HepG2 (cell line): ENCODE results near the gene LIPC. TPM values are rescaled to one million over a fixed set of nuclear protein-coding genes. Genes with fewer than 3 reads are reported as not detected.

Source experiments
- ATAC-seq: fragments of 200-7000 bp; cut with Tn5 transposase; 3 replicates; pipeline ENCODE4 v1.9.1; 2020; ENCODE audit warnings: mild to moderate bottlenecking, moderate library complexity
- BruUV-seq: library from RNA; stranded (reverse); fragments of 400-500 nt; replicated peaks from 2 replicates; lab custom pipeline; 2021; lab: Mats Ljungman, UMichigan
- CTCF ChIA-PET: fragments of 300-600 bp; formaldehyde crosslinking; extraction: SDS; loops from one replicate; lab custom pipeline; 2021; ENCODE audit warnings: low total read pairs, inconsistent platforms, low intra/inter-chr PET ratio; lab: Yijun Ruan, JAX
- POLR2A ChIA-PET: fragments of 350-600 bp; sonication (Branson Sonifier 250); formaldehyde crosslinking; loops from one replicate; lab custom pipeline; 2020; ENCODE audit warnings: antibody characterized with exemption, inconsistent platforms; lab: Yijun Ruan, JAX
- DNase-seq: peaks from one replicate; pipeline ENCODE4 v3.0.0-alpha.2; 2015; ENCODE audit warnings: low spot score
- FAIRE-seq: peaks from 3 replicates; lab custom pipeline; 2011; peaks lifted over from hg19 to GRCh38; lab: Jason Lieb, UNC
- H2AFZ ChIP-seq: one replicate; pipeline ENCODE4 v1.6.1; 2011; ENCODE audit warnings: low read length, inconsistent platforms
- H3K27ac ChIP-seq: fragments of 300-600 bp; 3 replicates; pipeline ENCODE4 v1.8.0; 2011; ENCODE audit warnings: mixed run types, mild to moderate bottlenecking, mixed read lengths, low read length, inconsistent platforms; ENCODE audit not compliant: insufficient read depth; ENCODE audit errors: extremely low read length
- H3K27me3 ChIP-seq, 2 experiments: fragments of 200-600 bp in 1 of 2; 2 replicates in 1 of 2; 3 replicates in 1 of 2; pipeline versions ENCODE4 v1.6.0 to v1.8.0; 2011; ENCODE audit warnings: low read length in 2 of 2, mild to moderate bottlenecking in 2 of 2, moderate library complexity in 2 of 2, inconsistent platforms in 1 of 2; ENCODE audit not compliant: insufficient read depth in 2 of 2, control insufficient read depth in 1 of 2
- H3K36me3 ChIP-seq, 2 experiments: fragments of 200-600 bp in 1 of 2; replicated peaks in 1 of 2; 2 replicates in 1 of 2; 3 replicates in 1 of 2; pipeline versions ENCODE4 v1.5.1 to v1.8.0; 2011; ENCODE audit warnings: low read length in 2 of 2, inconsistent platforms in 1 of 2; ENCODE audit not compliant: insufficient read depth in 2 of 2, control insufficient read depth in 1 of 2
- H3K4me1 ChIP-seq: 2 replicates; pipeline ENCODE4 v1.5.1; 2012; ENCODE audit warnings: low read length, inconsistent platforms; ENCODE audit not compliant: insufficient read depth
- H3K4me2 ChIP-seq: 2 replicates; pipeline ENCODE4 v1.6.0; 2011; ENCODE audit warnings: low read depth, low read length, inconsistent platforms
- H3K4me3 ChIP-seq, 3 experiments: fragments of 200-600 bp in 1 of 3; sonication (generic), shearing (Covaris generic) in 1 of 3; replicated peaks in 1 of 3; 2 replicates each; pipeline ENCODE4 v1.5.1; 2011 to 2016; ENCODE audit warnings: low read length in 3 of 3, inconsistent platforms in 2 of 3, low read depth in 2 of 3, mild to moderate bottlenecking in 2 of 3, control low read depth in 1 of 3, mixed read lengths in 1 of 3; ENCODE audit not compliant: insufficient read depth in 1 of 3
- H3K79me2 ChIP-seq: one replicate; pipeline ENCODE4 v1.6.1; 2011; ENCODE audit warnings: low read length, inconsistent platforms; ENCODE audit not compliant: insufficient read depth
- H3K9ac ChIP-seq: 2 replicates; pipeline ENCODE4 v1.6.0; 2011; ENCODE audit warnings: mild to moderate bottlenecking, low read depth, low read length, inconsistent platforms; ENCODE audit not compliant: insufficient read depth
- H3K9me3 ChIP-seq: 2 replicates; pipeline ENCODE4 v1.5.1; 2012; ENCODE audit warnings: mild to moderate bottlenecking, low read length
- H4K20me1 ChIP-seq: 2 replicates; pipeline ENCODE4 v1.6.0; 2011; ENCODE audit warnings: inconsistent platforms, mild to moderate bottlenecking, low read length, moderate library complexity; ENCODE audit not compliant: insufficient read depth
- FIP1L1 ChIP-seq: fragments of 200-400 bp; formaldehyde crosslinking; IDR thresholded peaks from 2 replicates; pipeline ENCODE4 v1.6.1; 2018; ENCODE audit warnings: low read depth, mild to moderate bottlenecking, low read length, moderate library complexity, borderline replicate concordance; ENCODE audit not compliant: insufficient read depth
- HIC2 ChIP-seq: sonication (generic); formaldehyde crosslinking; IDR thresholded peaks from 2 replicates; pipeline ENCODE4 v1.9.0; 2022; ENCODE audit warnings: low read depth, missing genetic modification reagents
- JUN ChIP-seq: sonication (generic); formaldehyde crosslinking; IDR thresholded peaks from 2 replicates; pipeline ENCODE4 v1.4.0; 2020; ENCODE audit warnings: mild to moderate bottlenecking, missing genetic modification reagents
- MAFG ChIP-seq: sonication (generic); formaldehyde crosslinking; IDR thresholded peaks from 2 replicates; pipeline ENCODE4 v1.5.1; 2020; ENCODE audit warnings: mild to moderate bottlenecking, missing genetic modification reagents
- PRDM15 ChIP-seq: sonication (generic); formaldehyde crosslinking; IDR thresholded peaks from 2 replicates; pipeline ENCODE4 v1.4.0; 2020; ENCODE audit warnings: missing genetic modification reagents
- RBM39 ChIP-seq: fragments of 200-400 bp; formaldehyde crosslinking; IDR thresholded peaks from one replicate; pipeline ENCODE4 v1.6.1; 2018; ENCODE audit warnings: antibody characterized with exemption, mild to moderate bottlenecking, low read depth, low read length; ENCODE audit not compliant: poor library complexity, severe bottlenecking
- SMARCC2 ChIP-seq: fragments of 450-650 bp; IDR thresholded peaks from 2 replicates; pipeline ENCODE4 v1.6.1; 2017; ENCODE audit warnings: antibody characterized with exemption, mild to moderate bottlenecking
- ZBTB1 ChIP-seq: sonication (generic); formaldehyde crosslinking; IDR thresholded peaks from 2 replicates; pipeline ENCODE4 v1.4.0; 2020; ENCODE audit warnings: missing genetic modification reagents, borderline replicate concordance
- ZBTB44 ChIP-seq: sonication (generic); formaldehyde crosslinking; IDR thresholded peaks from 2 replicates; pipeline ENCODE4 v1.4.0; 2020; ENCODE audit warnings: missing genetic modification reagents
- ZFY ChIP-seq: sonication (generic); formaldehyde crosslinking; IDR thresholded peaks from 2 replicates; pipeline ENCODE4 v1.4.0; 2020; ENCODE audit warnings: missing genetic modification reagents
- ZNF18 ChIP-seq: sonication (generic); formaldehyde crosslinking; IDR thresholded peaks from 2 replicates; pipeline ENCODE4 v1.8.0; 2022; ENCODE audit warnings: mild to moderate bottlenecking, missing genetic modification reagents; ENCODE audit not compliant: insufficient replicate concordance
- ZNF317 ChIP-seq: sonication (generic); formaldehyde crosslinking; IDR thresholded peaks from 2 replicates; pipeline ENCODE4 v1.5.0; 2020; ENCODE audit warnings: mild to moderate bottlenecking, missing genetic modification reagents
- ZNF644 ChIP-seq: IDR thresholded peaks from 2 replicates; pipeline ENCODE4 v1.6.1; 2016; ENCODE audit warnings: low read depth
- ZSCAN21 ChIP-seq: sonication (generic); formaldehyde crosslinking; IDR thresholded peaks from 2 replicates; pipeline ENCODE4 v1.8.0; 2022; ENCODE audit warnings: mild to moderate bottlenecking, missing genetic modification reagents, moderate library complexity, borderline replicate concordance
- WGBS: methylation state at CpG from one replicate; pipeline ENCODE4 v1.1.6; 2017; ENCODE audit warnings: low lambda C conversion rate; 5-methylcytosine and 5-hydroxymethylcytosine counted together
- in situ Hi-C: cut with HindIII; loops from 2 replicates; pipeline ENCODE4 v1.10.0; 2017; ENCODE audit warnings: low pct_unique_long_range_greater_than_20kb; ENCODE audit not compliant: extremely low pct_ligation_motif_present
- intact Hi-C: fragments of 100-400 bp; cut with micrococcal nuclease; formaldehyde crosslinking; loops from one replicate; pipeline ENCODE4 v1.10.0; 2022; ENCODE audit not compliant: unreplicated experiment
- polyA plus RNA-seq, 8 experiments: library from polyadenylated mRNA; depleted of rRNA in 3 of 8; stranded (reverse) in 7 of 8; unstranded in 1 of 8; fragments of >200 nt; fragmentation: Illumina TruSeq in 4 of 8; extraction: Trizol in 4 of 8; gene quantifications; 2 replicates each; pipeline versions ENCODE4 v1.2.1 to v1.2.3, GENCODE V29; 2011 to 2016; ENCODE audit warnings: low read depth in 4 of 8, missing spikeins in 1 of 8, mixed read lengths in 1 of 8; ENCODE audit not compliant: insufficient read depth in 1 of 8
- total RNA-seq, 5 experiments: library from RNA; depleted of rRNA; stranded (reverse); fragments of >200 nt; fragmentation: Illumina TruSeq; extraction: Trizol; gene quantifications; 2 replicates each; pipeline ENCODE4 v1.2.3, GENCODE V29; 2016; ENCODE audit warnings: low read depth in 1 of 5

The LIPC gene
- total and polyA plus RNA-seq, 2 of the 13 experiments (the other 11 are each of a cell fraction or from before 2014, with no cell fraction given), result 26.0 to 38.0 TPM

- TF ChIP-seq ZNF317 (CRISPR knock-in tag), result no peak
- no peak for TF ChIP-seq MAFG
- no peak for TF ChIP-seq ZSCAN21 (CRISPR knock-in tag)
- TF ChIP-seq ZBTB1 (CRISPR knock-in tag), result no peak
- TF ChIP-seq PRDM15 (CRISPR knock-in tag), result no peak
- no peak for TF ChIP-seq JUN (CRISPR knock-in tag)
Observed at GRCh38 chr15:58590926-58591325, 159.1 kb downstream of the LIPC start (continued).

- H3K4me3 ChIP-seq, result no peak overlapping the region
- H2AFZ ChIP-seq, result no peak overlapping the region
- in situ Hi-C loops, result no loop called here
- H3K4me2 ChIP-seq, result no peak overlapping the region
- no peak overlapping the region for H3K27ac ChIP-seq
- FAIRE-seq (no peak), DNase-seq (no peak), ATAC-seq (no peak)
- BruUV-seq, result no TSS peak
- no peaks in the 10 kb centered on the region for H3K9me3 ChIP-seq
- H3K36me3 ChIP-seq, result peaks cover 2 to 18% of the 10 kb centered on the region in 2 experiments; a peak in 2 of 5 replicates
- ChIA-PET CTCF (no interaction called here), POLR2A (no interaction called here)
- 97% methylated on average over 1 of the region's 1 CpG for WGBS
- H3K9ac ChIP-seq, result no peak overlapping the region
- no peaks in the 10 kb centered on the region for H3K27me3 ChIP-seq
- intact Hi-C loops, result no loop called here
- H3K4me1 ChIP-seq, result no peaks in the 10 kb centered on the region
- H4K20me1 ChIP-seq, result no peaks in the 10 kb centered on the region
- H3K79me2 ChIP-seq, result no peaks in the 10 kb centered on the region
- no peak for TF ChIP-seq RBM39
- no peak for TF ChIP-seq HIC2 (CRISPR knock-in tag)
- TF ChIP-seq ZNF644 (CRISPR knock-in tag), result no peak
- no peak for TF ChIP-seq FIP1L1
- TF ChIP-seq ZNF18 (CRISPR knock-in tag), result no peak
- no peak for TF ChIP-seq ZFY
- TF ChIP-seq SMARCC2, result no peak
- TF ChIP-seq ZBTB44 (CRISPR knock-in tag), result no peak
Observed at GRCh38 chr15:58593870-58594269, 162.1 kb downstream of the LIPC start.
